Measurements from ENCODE around the gene STX7. TPM values are rescaled to one million over a fixed set of nuclear protein-coding genes. Genes with fewer than 3 reads are reported as not detected.

Gene STX7
- polyA plus RNA-seq, 3 donors: 49.7 to 85.1 (median 81.7) TPM

GRCh38 chr6:132491881-132492280 is 21.0 kb downstream of the STX7 start:
- H3K9ac ChIP-seq (ENCODE audit: insufficient read depth, low read length, poor library complexity, severe bottlenecking): no peak overlapping the region
- H2AFZ ChIP-seq (ENCODE audit: insufficient read depth, low read depth, low read length, poor library complexity, severe bottlenecking): no peak overlapping the region
- no peak overlapping the region for H3K4me2 ChIP-seq (replicated peaks; ENCODE audit: extremely low read depth, low read length, poor library complexity, severe bottlenecking)
- no peaks in the 10 kb centered on the region for H3K9me3 ChIP-seq (replicated peaks in 1 of 2; ENCODE audit: control insufficient read depth in 1 of 2, insufficient read depth in 1 of 2, low read length in 2 of 2)
- Mint-ChIP-seq H3K27me3 (ENCODE audit: low read depth in 3 of 3) (no peaks in the 10 kb centered on the region), H3K4me3 (no peak overlapping the region), H3K27ac (no peak overlapping the region), H3K4me1 (peaks cover 29% of the 10 kb centered on the region), H3K9me3 (peaks cover 0 to 3% (median 0%) of the 10 kb centered on the region in 7 donors), H3K36me3 (peaks cover 41 to 49% of the 10 kb centered on the region in 2 donors)
- H3K79me2 ChIP-seq (ENCODE audit: insufficient read depth, low read length): peaks cover 100% of the 10 kb centered on the region
- peak overlapping the region in 1 of 2 donors; percentile 81 for H3K27ac ChIP-seq (ENCODE audit: low read depth in 1 of 2, low read length in 2 of 2)
- TF ChIP-seq CTCF (IDR thresholded peaks at IDR 0.05): no peak
- H3K36me3 ChIP-seq (replicated peaks in 1 of 2; ENCODE audit: control insufficient read depth in 1 of 2, insufficient read depth in 2 of 2, low read length in 2 of 2): peaks cover 17 to 63% of the 10 kb centered on the region in 2 donors
- H3K27me3 ChIP-seq (ENCODE audit: control insufficient read depth in 2 of 2, insufficient read depth in 2 of 2, low read length in 2 of 2): no peaks in the 10 kb centered on the region
- peaks cover 32 to 54% of the 10 kb centered on the region in 2 donors for H3K4me1 ChIP-seq (ENCODE audit: control insufficient read depth in 1 of 2, insufficient read depth in 2 of 2, low read length in 2 of 2)
- no peak overlapping the region for H3K4me3 ChIP-seq (replicated peaks in 1 of 3; ENCODE audit: low read depth in 2 of 3, low read length in 3 of 3)
- no peak for DNase-seq
- 89% methylated on average over 1 of the region's 1 CpG for WGBS (ENCODE audit: insufficient coverage)
- intact Hi-C loops (cut with micrococcal nuclease): no loop called here
- peaks cover 100% of the 10 kb centered on the region for H4K20me1 ChIP-seq (ENCODE audit: insufficient read depth, low read length)

- H3K4me3 ChIP-seq (replicated peaks in 1 of 3; ENCODE audit: low read depth in 2 of 3, low read length in 3 of 3): no peak overlapping the region
- no peak overlapping the region for H3K9ac ChIP-seq (ENCODE audit: insufficient read depth, low read length, poor library complexity, severe bottlenecking)
- no peak for TF ChIP-seq CTCF (IDR thresholded peaks at IDR 0.05)
- H3K27ac Mint-ChIP-seq: no peak overlapping the region
- H4K20me1 ChIP-seq (ENCODE audit: insufficient read depth, low read length): peaks cover 100% of the 10 kb centered on the region
- peak in 1 of 3 donors; percentile 21 for DNase-seq
- H3K4me1 Mint-ChIP-seq: peaks cover 24% of the 10 kb centered on the region
- H3K27ac ChIP-seq (ENCODE audit: low read depth in 1 of 2, low read length in 2 of 2): peak overlapping the region in 1 of 2 donors; percentile 81
- H3K4me3 Mint-ChIP-seq: no peak overlapping the region
- intact Hi-C loops (cut with micrococcal nuclease): no loop called here
- no peaks in the 10 kb centered on the region for H3K27me3 Mint-ChIP-seq (ENCODE audit: low read depth in 3 of 3)
- H3K9me3 Mint-ChIP-seq: peaks cover 0 to 3% (median 0%) of the 10 kb centered on the region in 7 donors
- H3K36me3 ChIP-seq (replicated peaks in 1 of 2; ENCODE audit: control insufficient read depth in 1 of 2, insufficient read depth in 2 of 2, low read length in 2 of 2): peaks cover 18 to 57% of the 10 kb centered on the region in 2 donors
- H3K9me3 ChIP-seq (replicated peaks in 1 of 2; ENCODE audit: control insufficient read depth in 1 of 2, insufficient read depth in 1 of 2, low read length in 2 of 2): no peaks in the 10 kb centered on the region
- H3K36me3 Mint-ChIP-seq: peaks cover 39 to 52% of the 10 kb centered on the region in 2 donors
- 90% methylated on average over 5 of the region's 5 CpGs for WGBS (ENCODE audit: insufficient coverage)
- peaks cover 26 to 49% of the 10 kb centered on the region in 2 donors for H3K4me1 ChIP-seq (ENCODE audit: control insufficient read depth in 1 of 2, insufficient read depth in 2 of 2, low read length in 2 of 2)
- no peak overlapping the region for H2AFZ ChIP-seq (ENCODE audit: insufficient read depth, low read depth, low read length, poor library complexity, severe bottlenecking)
- H3K79me2 ChIP-seq (ENCODE audit: insufficient read depth, low read length): peaks cover 100% of the 10 kb centered on the region
- H3K27me3 ChIP-seq (ENCODE audit: control insufficient read depth in 2 of 2, insufficient read depth in 2 of 2, low read length in 2 of 2): no peaks in the 10 kb centered on the region
- no peak overlapping the region for H3K4me2 ChIP-seq (replicated peaks; ENCODE audit: extremely low read depth, low read length, poor library complexity, severe bottlenecking)
Observed at GRCh38 chr6:132491303-132491702, 21.6 kb downstream of the STX7 start.

All from CD14-positive monocyte (primary cell).